OCI-LY7 (cell line): ENCODE measurements around the gene CELA3B. TPM values are rescaled to one million over a fixed set of nuclear protein-coding genes. Genes with fewer than 3 reads are reported as not detected.
A peak's percentile ranks its signal among the peaks of the same experiment; 100 is the strongest.

Experiments
- BruUV-seq: library from RNA; stranded (reverse); fragments of 400-500 nt; replicated peaks from 2 replicates; lab custom pipeline; 2021; lab: Mats Ljungman, UMichigan
- CTCF ChIA-PET: fragments of 300-600 bp; sonication (Branson Sonifier 250); formaldehyde crosslinking; loops from one replicate; lab custom pipeline; 2022; ENCODE audit warnings: antibody characterized with exemption; ENCODE audit not compliant: unreplicated experiment; lab: Charles Lee
- POLR2A ChIA-PET: fragments of 300-600 bp; sonication (Branson Sonifier 250); formaldehyde crosslinking; loops from one replicate; lab custom pipeline; 2022; ENCODE audit warnings: antibody characterized with exemption; lab: Charles Lee
- DNase-seq: peaks from one replicate; pipeline ENCODE4 v3.0.0-alpha.2; 2015; ENCODE audit warnings: low spot score
- H2AFZ ChIP-seq: fragments of 200-600 bp; sonication (generic), shearing (Covaris generic); 2 replicates; pipeline ENCODE4 v1.6.1; 2014; ENCODE audit warnings: mild to moderate bottlenecking, antibody characterized with exemption, low read length, moderate library complexity
- H3K27ac ChIP-seq: fragments of 200-600 bp; sonication (generic); 2 replicates; pipeline ENCODE4 v1.5.1; 2014; ENCODE audit warnings: mixed run types, low read depth, mild to moderate bottlenecking, moderate library complexity, low read length, inconsistent platforms; ENCODE audit not compliant: poor library complexity, severe bottlenecking
- H3K36me3 ChIP-seq: fragments of 200-600 bp; sonication (generic); 2 replicates; pipeline ENCODE4 v1.6.1; 2014; ENCODE audit warnings: mild to moderate bottlenecking, antibody characterized with exemption, low read length, moderate library complexity, mixed read lengths; ENCODE audit not compliant: insufficient read depth
- H3K4me1 ChIP-seq: fragments of 200-600 bp; sonication (generic); 2 replicates; pipeline ENCODE4 v1.5.1; 2014; ENCODE audit warnings: mild to moderate bottlenecking, low read length; ENCODE audit not compliant: insufficient read depth, poor library complexity, severe bottlenecking
- H3K4me2 ChIP-seq: fragments of 200-600 bp; sonication (generic); 2 replicates; pipeline ENCODE4 v1.6.1; 2014; ENCODE audit warnings: mild to moderate bottlenecking, low read length
- H3K4me3 ChIP-seq: fragments of 200-600 bp; sonication (generic); 2 replicates; pipeline ENCODE4 v1.5.1; 2014; ENCODE audit warnings: mild to moderate bottlenecking, low read depth, low read length; ENCODE audit not compliant: poor library complexity, severe bottlenecking
- H3K79me2 ChIP-seq: fragments of 200-600 bp; sonication (generic); 2 replicates; pipeline ENCODE4 v1.6.1; 2016; ENCODE audit warnings: low read depth, mild to moderate bottlenecking, low read length, moderate library complexity, mixed read lengths; ENCODE audit not compliant: insufficient read depth
- H3K9me2 ChIP-seq: fragments of 200-600 bp; sonication (generic); 2 replicates; pipeline ENCODE4 v1.6.1; 2016; ENCODE audit warnings: mild to moderate bottlenecking, low read length, mixed read lengths; ENCODE audit not compliant: insufficient read depth
- H3K9me3 ChIP-seq: fragments of 200-600 bp; sonication (generic); 2 replicates; pipeline ENCODE4 v1.6.1; 2014; ENCODE audit warnings: mild to moderate bottlenecking, mixed run types, low read length, mixed read lengths
- H4K20me1 ChIP-seq: fragments of 200-600 bp; sonication (generic); 2 replicates; pipeline ENCODE4 v1.6.1; 2014; ENCODE audit warnings: mild to moderate bottlenecking, antibody characterized with exemption, low read length, moderate library complexity, mixed read lengths; ENCODE audit not compliant: insufficient read depth
- CTCF ChIP-seq: fragments of 200-600 bp; sonication (generic); conservative IDR thresholded peaks from 2 replicates; pipeline ENCODE4 v1.5.1; 2014; ENCODE audit warnings: mild to moderate bottlenecking, antibody characterized with exemption, low read length, moderate library complexity, mixed read lengths
- EZH2phosphoT487 ChIP-seq: fragments of 200-600 bp; sonication (generic); IDR thresholded peaks from 2 replicates; pipeline ENCODE4 v1.6.1; 2018; ENCODE audit warnings: low read depth, borderline replicate concordance, mild to moderate bottlenecking, mixed run types, antibody characterized with exemption, low read length, moderate library complexity, mixed read lengths
- intact Hi-C: fragments of 100-400 bp; cut with micrococcal nuclease; formaldehyde crosslinking; loops from one replicate; pipeline ENCODE4 v1.10.0; 2022; ENCODE audit not compliant: unreplicated experiment
- total RNA-seq, 2 experiments: library from RNA; depleted of rRNA in 1 of 2; stranded (reverse); fragments of >200 nt in 1 of 2; shearing (Covaris generic) in 1 of 2; gene quantifications; 2 replicates each; pipeline ENCODE4 v1.2.3, GENCODE V29; 2014 to 2022

The CELA3B gene
- total RNA-seq, 2 experiments from 2014 or later = not detected

DNA sequence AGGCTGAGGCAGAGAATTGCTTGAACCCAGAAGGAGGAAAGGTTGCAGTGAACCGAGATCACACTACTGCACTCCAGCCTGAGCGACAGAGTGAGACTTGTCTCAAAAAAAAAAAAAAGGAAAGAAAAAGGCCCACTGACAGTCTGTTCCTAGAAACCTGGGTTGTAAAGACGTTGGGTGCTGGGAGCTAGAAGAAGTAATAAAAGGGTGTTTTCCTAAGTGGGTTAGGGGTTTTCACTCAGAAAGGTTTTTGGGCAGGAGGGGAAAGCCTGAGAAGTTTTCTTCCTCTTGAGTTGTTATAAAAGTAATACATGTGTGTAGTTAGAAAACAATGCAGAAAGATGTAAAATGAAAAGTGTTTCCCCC, 50.1 kb downstream of the CELA3B start:
- peak overlapping the region; percentile 96 for H3K4me3 ChIP-seq

GRCh38 chr1:22030057-22030456, 53.2 kb downstream of the CELA3B start:
- Histone ChIP-seq H3K4me1 (peaks cover 4% of the 10 kb centered on the region), H3K27ac (no peak overlapping the region), H3K4me3 (no peak overlapping the region), H4K20me1 (no peaks in the 10 kb centered on the region), H3K9me3 (no peaks in the 10 kb centered on the region), H2AFZ (no peak overlapping the region), H3K79me2 (peaks cover 20% of the 10 kb centered on the region; the same call in 1 of the 2 replicates), H3K9me2 (no peaks in the 10 kb centered on the region), H3K4me2 (no peak overlapping the region), H3K36me3 (peaks cover 5% of the 10 kb centered on the region; the same call in 1 of the 2 replicates)
- POLR2A ChIA-PET = interaction anchor here (2.4 kb wide), 1 partner anchor 9 kb away, joined by 12 read pairs; no protein-coding TSS in a partner anchor
- DNase-seq = no peak
- TF ChIP-seq EZH2phosphoT487 (no peak), CTCF (no peak)
- intact Hi-C loops = no loop called here
- CTCF ChIA-PET = no interaction called here
- no TSS peak for BruUV-seq

More for the DNA sequence above, 50.1 kb downstream of the CELA3B start:
- peaks cover 20% of the 10 kb centered on the region; the same call in 1 of the 2 replicates for H3K79me2 ChIP-seq
- no TSS peak for BruUV-seq
- H3K4me2 ChIP-seq = peak overlapping the region; percentile 77
- H3K4me1 ChIP-seq = peaks cover 14% of the 10 kb centered on the region
- no peak for DNase-seq
- H2AFZ ChIP-seq = no peak overlapping the region
- H4K20me1 ChIP-seq = no peaks in the 10 kb centered on the region
- CTCF ChIA-PET = no interaction called here
- POLR2A ChIA-PET = interaction anchor here (0.8 kb wide), 1 partner anchor 16 kb away, joined by 3 read pairs; no protein-coding TSS in a partner anchor
- intact Hi-C loops = no loop called here
- no peak for TF ChIP-seq CTCF
- TF ChIP-seq EZH2phosphoT487 = no peak
- peaks cover 5% of the 10 kb centered on the region; the same call in 1 of the 2 replicates for H3K36me3 ChIP-seq
- H3K27ac ChIP-seq = peak overlapping the region; percentile 83
- H3K9me2 ChIP-seq = no peaks in the 10 kb centered on the region
- no peaks in the 10 kb centered on the region for H3K9me3 ChIP-seq

- Histone ChIP-seq H3K4me2 (no peak overlapping the region), H3K9me2 (no peaks in the 10 kb centered on the region), H3K36me3 (peaks cover 5% of the 10 kb centered on the region; the same call in 1 of the 2 replicates), H3K4me1 (peaks cover 4% of the 10 kb centered on the region), H3K27ac (no peak overlapping the region), H4K20me1 (no peaks in the 10 kb centered on the region), H2AFZ (no peak overlapping the region), H3K4me3 (no peak overlapping the region), H3K9me3 (no peaks in the 10 kb centered on the region), H3K79me2 (peaks cover 20% of the 10 kb centered on the region; the same call in 1 of the 2 replicates)
- intact Hi-C loops = no loop called here
- ChIA-PET POLR2A (interaction anchor here (2.4 kb wide), 1 partner anchor 9 kb away, joined by 12 read pairs; no protein-coding TSS in a partner anchor), CTCF (no interaction called here)
- no TSS peak for BruUV-seq
- no peak for DNase-seq
- TF ChIP-seq CTCF (no peak), EZH2phosphoT487 (no peak)
Observed at GRCh38 chr1:22030473-22030872, 53.7 kb downstream of the CELA3B start.
